NAMALWA (cell line): Measurements from ENCODE around the gene DNAJC10.
"Not testable (repeated sequence)": the region's sequence is repeated elsewhere in the genome, so short reads cannot be mapped to it uniquely, and the experiment has no call there.

Experiments
- DNase-seq: peaks from one replicate; pipeline ENCODE4 v3.0.0-alpha.2; 2015; ENCODE audit warnings: low spot score

The DNAJC10 gene

GRCh38 chr2:182724656-182725055, 8.6 kb downstream of the DNAJC10 start:
- DNase-seq, result no peak

- DNase-seq, result peak; percentile 13
Measured at GRCh38 chr2:182726473-182726872, 10.4 kb downstream of the DNAJC10 start.

GRCh38 chr2:182728014-182728413, 12.0 kb downstream of the DNAJC10 start:
- no peak for DNase-seq

- DNase-seq, result no peak
Measured at GRCh38 chr2:182729710-182730339, 13.8 kb downstream of the DNAJC10 start.

GRCh38 chr2:182730486-182730885, 14.4 kb downstream of the DNAJC10 start:
- DNase-seq, result no peak

- DNase-seq, result no peak
Measured at GRCh38 chr2:182732736-182733135, 16.7 kb downstream of the DNAJC10 start.

GRCh38 chr2:182733572-182733971, 17.5 kb downstream of the DNAJC10 start:
- no peak for DNase-seq

- DNase-seq, result not testable (repeated sequence)
Measured at GRCh38 chr2:182736856-182737255, 20.8 kb downstream of the DNAJC10 start.

- no peak for DNase-seq
Measured at GRCh38 chr2:182740701-182741100, 24.6 kb downstream of the DNAJC10 start.

- DNase-seq, result no peak
Measured at GRCh38 chr2:182741620-182742019, 25.6 kb downstream of the DNAJC10 start.

GRCh38 chr2:182744490-182744889, 28.4 kb downstream of the DNAJC10 start:
- no peak for DNase-seq

- DNase-seq, result no peak
Measured at GRCh38 chr2:182745061-182745460, 29.0 kb downstream of the DNAJC10 start.

- not testable (repeated sequence) for DNase-seq
Measured at GRCh38 chr2:182745894-182746293, 29.8 kb downstream of the DNAJC10 start.

GRCh38 chr2:182754231-182754630, 38.2 kb downstream of the DNAJC10 start:
- no peak for DNase-seq

- no peak for DNase-seq
Measured at GRCh38 chr2:182758379-182758778, 42.3 kb downstream of the DNAJC10 start.

- DNase-seq, result no peak
Measured at GRCh38 chr2:182761903-182762302, 45.8 kb downstream of the DNAJC10 start.

- peak; percentile 72 for DNase-seq
Measured at GRCh38 chr2:182763311-182763912, 47.4 kb downstream of the DNAJC10 start.

GRCh38 chr2:182766626-182767025, 50.6 kb downstream of the DNAJC10 start:
- DNase-seq, result no peak

- DNase-seq, result peak; percentile 49
Measured at GRCh38 chr2:182767578-182767977, 51.5 kb downstream of the DNAJC10 start.

GRCh38 chr2:182768950-182769349, 52.9 kb downstream of the DNAJC10 start:
- DNase-seq, result not testable (repeated sequence)

- DNase-seq, result no peak
Measured at GRCh38 chr2:182779323-182779722, 63.3 kb downstream of the DNAJC10 start.

GRCh38 chr2:182781099-182781498, 65.0 kb downstream of the DNAJC10 start:
- not testable (repeated sequence) for DNase-seq

- not testable (repeated sequence) for DNase-seq
Measured at GRCh38 chr2:182782686-182783085, 66.6 kb downstream of the DNAJC10 start.
